Adrenal gland (tissue), 12 donors: Measurements from ENCODE around the gene MOB3C. TPM values are rescaled to one million over a fixed set of nuclear protein-coding genes. Genes with fewer than 3 reads are reported as not detected.
A peak's percentile ranks its signal among the peaks of the same experiment; 100 is the strongest.

Experiments used
- DNase-seq, 7 donors: peaks; one replicate each; pipeline ENCODE4 v3.0.0-alpha.2; 2019 to 2020
- H3K27ac ChIP-seq, 5 donors: fragments of 200-600 bp; sonication (generic) in 4 of 5; 1 replicate in 3 of 5; 2 replicates in 2 of 5; pipeline versions ENCODE4 v1.5.1 to v1.8.0; 2016 to 2020; ENCODE audit warnings: mild to moderate bottlenecking in 1 of 5
- H3K27me3 ChIP-seq: fragments of 200-600 bp; 2 replicates; pipeline ENCODE4 v1.8.0; 2021
- H3K36me3 ChIP-seq, 2 donors: fragments of 200-600 bp; replicated peaks in 1 of 2; 1 replicate in 1 of 2; 2 replicates in 1 of 2; pipeline versions ENCODE4 v1.5.1 to v1.8.0; 2018 to 2022
- H3K4me1 ChIP-seq, 2 donors: fragments of 200-600 bp; replicated peaks in 1 of 2; 1 replicate in 1 of 2; 2 replicates in 1 of 2; pipeline versions ENCODE4 v1.5.1 to v1.8.0; 2018 to 2021
- H3K4me3 ChIP-seq, 4 donors: fragments of 200-600 bp; sonication (generic) in 3 of 4; one replicate each; pipeline ENCODE4 v1.5.1; 2016 to 2018
- H3K9me3 ChIP-seq, 3 donors: fragments of 200-600 bp; sonication (generic) in 1 of 3; replicated peaks in 1 of 3; 1 replicate in 2 of 3; 2 replicates in 1 of 3; pipeline versions ENCODE4 v1.5.1 to v1.8.0; 2016 to 2021
- CTCF ChIP-seq, 6 experiments: fragments of 450-650 bp in 4 of 6; fragments of 200-600 bp in 2 of 6; sonication (generic) in 1 of 6; IDR thresholded peaks; 1 replicate in 5 of 6; 2 replicates in 1 of 6; pipeline versions ENCODE4 v1.5.1 to v1.8.0; 2016 to 2021; ENCODE audit warnings: antibody characterized with exemption in 6 of 6, mild to moderate bottlenecking in 2 of 6, moderate library complexity in 1 of 6
- POLR2A ChIP-seq, 2 donors: fragments of 450-650 bp; IDR thresholded peaks; one replicate each; pipeline ENCODE4 v1.6.1; 2017; ENCODE audit warnings: antibody characterized with exemption in 2 of 2, mild to moderate bottlenecking in 2 of 2, moderate library complexity in 1 of 2
- WGBS, 4 donors: extraction: QIAGEN DNeasy Blood & Tissue Kit in 2 of 4; methylation state at CpG; one replicate each; pipeline versions ENCODE4 v1.1.5 to v1.1.7; 2013 to 2017; 5-methylcytosine and 5-hydroxymethylcytosine counted together
- intact Hi-C, 2 donors: fragments of 100-400 bp; cut with DNase I; formaldehyde crosslinking; loops; one replicate each; pipeline versions ENCODE4 v1.14.1 to v1.15.0; 2022 to 2023
- polyA plus RNA-seq, 3 donors: library from polyadenylated mRNA; stranded (reverse); fragments of 200-250 nt in 2 of 3; fragments of 350-450 nt in 1 of 3; fragmentation: Illumina TruSeq in 1 of 3; extraction: RNeasy Lipid Tissue Mini Kit (QIAGEN cat#74804) in 1 of 3; gene quantifications; one replicate each; pipeline ENCODE4 v1.2.3, GENCODE V29; 2013 to 2014
- total RNA-seq, 9 donors: library from RNA; depleted of rRNA in 4 of 9; stranded (reverse); fragments of >200 nt in 4 of 9; fragments of 120-200 nt in 1 of 9; fragmentation: NEBNext Ultra II Directional in 1 of 9; extraction: Animal tissue kit (Norgen Biotek cat#: 25700) in 1 of 9; gene quantifications; one replicate each; pipeline versions ENCODE4 v1.1.0 to v1.2.4, GENCODE V29; 2013 to 2023
- donor health status: healthy with polysubstance abuse.
- donor health status: Bipolar disorder and iron deficiency.
- donor health status: DM: yes; HTN: yes; CAD: no.
- donor health status: DM: no; HTN: no; CAD: no.
- donor health status: DM: no; HTN: no; CAD: no.
- donor health status: DM: yes; HTN: yes; CAD: no.

Gene MOB3C
- total and polyA plus RNA-seq, 12 donors: 7.5 to 29.9 (median 17.0) TPM

GRCh38 chr1:46646331-46646730 lies 29.7 kb upstream of the MOB3C start:
- Histone ChIP-seq H3K36me3 (no peaks in the 10 kb centered on the region), H3K9me3 (no peaks in the 10 kb centered on the region), H3K4me3 (no peak overlapping the region), H3K27me3 (no peaks in the 10 kb centered on the region), H3K27ac (peak overlapping the region in 1 of 5 donors; percentile 2), H3K4me1 (peaks cover 4 to 25% of the 10 kb centered on the region in 2 donors)
- TF ChIP-seq POLR2A (IDR thresholded peaks at IDR 0.05) (no peak), CTCF (IDR thresholded peaks at IDR 0.05) (no peak)
- intact Hi-C loops: no loop called here
- WGBS, 4 donors: 44 to 58% (median 55%) methylated on average over 1 of the region's 1 CpG
- DNase-seq: no peak

GRCh38 chr1:46645815-46646214 lies 29.2 kb upstream of the MOB3C start:
- intact Hi-C loops: no loop called here
- H3K4me1 ChIP-seq: peaks cover 4 to 25% of the 10 kb centered on the region in 2 donors
- no peaks in the 10 kb centered on the region for H3K27me3 ChIP-seq
- no peaks in the 10 kb centered on the region for H3K36me3 ChIP-seq
- H3K27ac ChIP-seq: no peak overlapping the region
- H3K4me3 ChIP-seq: no peak overlapping the region
- no peak for DNase-seq
- 94 to 100% (median 97%) methylated on average over 4 of the region's 4 CpGs for WGBS, 4 donors
- TF ChIP-seq POLR2A (IDR thresholded peaks at IDR 0.05): no peak
- TF ChIP-seq CTCF (IDR thresholded peaks at IDR 0.05): no peak
- H3K9me3 ChIP-seq: no peaks in the 10 kb centered on the region

GRCh38 chr1:46643368-46643775 lies 26.8 kb upstream of the MOB3C start:
- Histone ChIP-seq H3K4me3 (no peak overlapping the region), H3K9me3 (no peaks in the 10 kb centered on the region), H3K27me3 (no peaks in the 10 kb centered on the region), H3K36me3 (no peaks in the 10 kb centered on the region), H3K4me1 (peaks cover 4 to 25% of the 10 kb centered on the region in 2 donors), H3K27ac (peak overlapping the region in 1 of 5 donors; percentile 36)
- TF ChIP-seq POLR2A (IDR thresholded peaks at IDR 0.05) (no peak), CTCF (IDR thresholded peaks at IDR 0.05) (no peak)
- intact Hi-C loops: no loop called here
- DNase-seq: peak in 3 of 7 donors; percentile 35 to 44 (median 44)

- H3K36me3 ChIP-seq: no peaks in the 10 kb centered on the region
- H3K4me3 ChIP-seq: no peak overlapping the region
- no peaks in the 10 kb centered on the region for H3K27me3 ChIP-seq
- DNase-seq: no peak
- no peak for TF ChIP-seq CTCF (IDR thresholded peaks at IDR 0.05)
- H3K9me3 ChIP-seq: no peaks in the 10 kb centered on the region
- peaks cover 4 to 34% of the 10 kb centered on the region in 2 donors for H3K4me1 ChIP-seq
- intact Hi-C loops: no loop called here
- no peak overlapping the region for H3K27ac ChIP-seq
These were observed 25.6 kb upstream of the MOB3C start for GRCh38 chr1:46642115-46642680.
